Neural cell (in vitro differentiated cells): ENCODE measurements around the gene PBX1.
"Not testable (repeated sequence)": the region's sequence is repeated elsewhere in the genome, so short reads cannot be mapped to it uniquely, and the experiment has no call there.

Source experiments
- EP300 ChIP-seq: fragments of 450-650 bp; conservative IDR thresholded peaks from 2 replicates; pipeline ENCODE4 v1.6.1; 2014; ENCODE audit warnings: antibody characterized with exemption, mild to moderate bottlenecking, moderate library complexity; ENCODE audit not compliant: poor library complexity, severe bottlenecking
- EZH2 ChIP-seq: fragments of 200-600, 300-800 bp; shearing (Covaris generic), sonication (generic); IDR thresholded peaks from 2 replicates; pipeline ENCODE4 v1.6.1; 2014; ENCODE audit warnings: antibody characterized with exemption, low read length, borderline replicate concordance, mild to moderate bottlenecking; ENCODE audit not compliant: insufficient read depth, poor library complexity, severe bottlenecking
- MXI1 ChIP-seq: fragments of 450-650 bp; conservative IDR thresholded peaks from 2 replicates; pipeline ENCODE4 v1.6.1; 2014; ENCODE audit warnings: antibody characterized with exemption, mild to moderate bottlenecking; ENCODE audit not compliant: poor library complexity, severe bottlenecking
- TF ChIP-seq, protein P1 (sequence below): fragments of 450-650 bp; IDR thresholded peaks from 2 replicates; pipeline ENCODE4 v1.5.1; 2014; ENCODE audit warnings: antibody characterized with exemption, mild to moderate bottlenecking, moderate library complexity; ENCODE audit not compliant: poor library complexity, severe bottlenecking

DNA sequence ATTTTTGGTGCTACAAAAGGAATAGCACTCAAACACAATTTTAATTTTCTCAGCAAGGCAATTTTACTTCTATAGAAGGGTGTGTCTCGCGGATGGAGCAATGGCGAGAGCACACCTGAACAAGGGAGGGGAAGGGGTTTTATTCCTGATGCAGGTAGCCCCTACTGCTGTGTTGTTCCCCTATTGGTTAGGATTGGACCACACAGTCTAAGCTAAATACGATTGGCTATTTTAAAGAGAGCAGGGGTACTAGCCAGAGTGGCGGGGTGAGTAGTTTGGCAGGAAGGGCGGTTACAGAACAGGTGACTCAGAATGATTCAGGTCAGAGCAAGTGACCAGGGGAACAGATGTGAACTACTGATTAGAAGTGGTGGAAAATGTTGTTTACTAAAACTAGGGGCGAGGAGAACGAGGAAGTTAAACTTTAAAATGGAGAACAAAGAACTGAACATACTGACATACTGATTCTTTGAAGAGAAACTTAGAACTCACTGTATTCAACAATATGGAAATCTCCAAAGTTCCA lies 6.5 kb upstream of the PBX1 start:
- TF ChIP-seq, protein P1, sequence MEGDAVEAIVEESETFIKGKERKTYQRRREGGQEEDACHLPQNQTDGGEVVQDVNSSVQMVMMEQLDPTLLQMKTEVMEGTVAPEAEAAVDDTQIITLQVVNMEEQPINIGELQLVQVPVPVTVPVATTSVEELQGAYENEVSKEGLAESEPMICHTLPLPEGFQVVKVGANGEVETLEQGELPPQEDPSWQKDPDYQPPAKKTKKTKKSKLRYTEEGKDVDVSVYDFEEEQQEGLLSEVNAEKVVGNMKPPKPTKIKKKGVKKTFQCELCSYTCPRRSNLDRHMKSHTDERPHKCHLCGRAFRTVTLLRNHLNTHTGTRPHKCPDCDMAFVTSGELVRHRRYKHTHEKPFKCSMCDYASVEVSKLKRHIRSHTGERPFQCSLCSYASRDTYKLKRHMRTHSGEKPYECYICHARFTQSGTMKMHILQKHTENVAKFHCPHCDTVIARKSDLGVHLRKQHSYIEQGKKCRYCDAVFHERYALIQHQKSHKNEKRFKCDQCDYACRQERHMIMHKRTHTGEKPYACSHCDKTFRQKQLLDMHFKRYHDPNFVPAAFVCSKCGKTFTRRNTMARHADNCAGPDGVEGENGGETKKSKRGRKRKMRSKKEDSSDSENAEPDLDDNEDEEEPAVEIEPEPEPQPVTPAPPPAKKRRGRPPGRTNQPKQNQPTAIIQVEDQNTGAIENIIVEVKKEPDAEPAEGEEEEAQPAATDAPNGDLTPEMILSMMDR = not testable (repeated sequence)
- TF ChIP-seq MXI1, EZH2, EP300: not testable (repeated sequence)
